NCI-H2171 treated with DMSO at 0.1 percent for 48 hours (cell line): ENCODE data around the gene TBC1D10B.
"Not testable (repeated sequence)": the region's sequence is repeated elsewhere in the genome, so short reads cannot be mapped to it uniquely, and the experiment has no call there.

ENCODE experiments used
- DNase-seq: peaks from one replicate; lab custom pipeline; 2025; lab: John Stamatoyannopoulos, UW

TBC1D10B gene

DNA sequence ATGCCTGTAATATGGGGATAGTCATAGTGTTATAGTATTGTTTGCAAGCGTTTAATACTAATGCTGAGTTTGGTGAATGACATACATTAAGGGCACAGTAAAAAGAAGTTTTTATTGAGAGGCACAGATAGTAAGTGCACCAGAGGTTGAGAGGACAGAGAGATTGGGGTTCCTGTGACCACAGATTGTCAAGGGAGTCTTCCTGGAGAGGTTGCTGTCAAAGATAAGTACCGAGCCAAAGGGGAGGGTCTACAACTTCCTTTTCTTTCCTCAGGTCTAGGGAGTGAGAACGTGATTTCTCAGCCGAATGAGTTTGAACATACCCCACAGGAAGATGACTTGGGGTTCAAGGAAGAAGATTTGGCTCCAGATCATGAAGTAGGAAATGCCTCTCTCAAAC lies 26.8 kb upstream of the TBC1D10B start:
- no peak for DNase-seq

DNA sequence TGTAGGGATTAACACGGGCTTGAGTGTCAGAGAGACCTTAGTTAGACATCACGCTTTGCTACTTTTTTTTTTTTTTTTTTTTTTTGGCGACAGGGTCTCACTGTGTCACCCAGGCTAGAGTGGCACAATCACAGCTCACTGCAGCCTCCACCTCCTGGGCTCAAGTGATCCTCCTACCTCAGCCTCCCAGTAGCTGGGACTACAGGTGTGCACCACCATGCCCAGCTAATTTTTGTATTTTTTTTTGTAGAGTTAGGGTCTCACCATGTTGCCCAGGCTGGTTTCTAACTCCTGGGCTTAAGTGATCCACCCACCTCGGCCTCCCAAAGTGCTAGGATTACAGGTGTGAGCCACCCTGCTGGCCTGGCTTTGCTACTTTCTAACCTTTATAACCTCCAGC lies 26.3 kb upstream of the TBC1D10B start:
- DNase-seq: not testable (repeated sequence)

DNA sequence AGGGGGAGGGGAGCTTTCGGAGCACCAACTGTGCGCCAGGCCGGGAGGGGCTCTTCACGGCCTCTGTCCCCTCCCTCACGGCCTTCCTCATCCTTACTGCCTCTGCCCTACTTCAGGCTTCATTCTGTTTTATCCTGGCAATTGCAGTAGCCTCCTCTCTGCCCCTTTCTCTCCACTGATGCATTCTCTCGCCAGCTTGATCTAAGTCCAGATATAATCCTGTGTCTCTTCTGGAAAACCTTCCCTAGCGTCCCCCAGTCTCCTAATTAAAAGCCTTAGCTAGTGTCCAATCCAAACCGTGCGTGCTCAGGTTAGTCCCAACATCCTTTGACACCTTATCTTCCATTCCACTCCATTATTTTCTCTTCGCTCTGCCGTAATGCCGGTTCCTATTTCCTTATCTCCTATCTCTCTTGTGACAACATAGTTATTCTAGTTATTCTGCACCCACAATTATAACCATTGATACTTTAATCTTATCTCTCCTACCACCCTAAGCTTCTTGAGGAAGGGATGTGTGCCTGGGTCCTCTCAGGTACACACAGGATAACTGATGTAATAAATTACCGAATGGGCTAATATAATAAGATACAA lies 25.8 kb upstream of the TBC1D10B start:
- DNase-seq: no peak

DNA sequence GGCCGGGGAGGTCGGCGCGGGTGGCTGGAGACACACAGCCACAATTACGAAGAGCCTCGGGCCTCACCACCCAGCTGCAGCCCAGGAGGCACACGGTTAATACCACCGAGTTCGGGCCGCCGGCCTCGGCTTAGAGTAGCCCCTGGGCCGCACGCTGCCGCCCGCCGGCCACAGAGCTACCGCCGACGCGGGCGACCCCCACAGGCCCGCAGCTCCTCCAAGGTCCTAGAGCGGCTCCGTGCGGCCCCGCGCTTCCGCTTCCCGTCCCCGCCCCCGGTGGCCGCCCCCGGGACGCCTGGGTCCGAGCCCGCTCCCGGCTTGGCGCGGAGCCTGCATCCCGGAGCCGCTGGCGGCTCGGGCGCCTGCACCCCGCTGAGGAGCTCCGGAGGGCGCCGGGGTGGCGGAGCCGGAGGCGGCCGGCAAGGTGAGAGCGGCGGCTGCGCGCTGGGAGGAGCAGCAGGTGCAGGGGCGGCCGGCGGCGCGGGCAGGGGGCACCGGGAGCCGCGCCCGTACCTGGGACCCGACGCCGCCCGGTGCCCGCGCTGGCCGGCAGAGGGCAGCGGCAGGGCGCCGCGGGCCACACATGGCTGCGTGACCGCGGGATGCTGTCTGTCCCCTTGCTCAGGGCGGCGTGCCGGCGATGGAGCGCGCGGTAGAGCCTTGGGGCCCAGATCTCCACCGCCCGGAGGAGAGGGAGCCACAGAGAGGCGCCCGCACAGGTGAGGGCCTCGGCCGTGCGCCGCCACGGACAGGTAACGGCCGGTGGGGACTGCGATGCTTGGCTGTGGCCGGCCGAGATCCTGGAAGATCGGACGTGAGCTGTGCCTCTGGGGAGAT lies 25.1 kb upstream of the TBC1D10B start, which contains the start of gene ZNF48:
ZNF48 (plus strand) TSS at position 266 of the 837 bp plus-strand sequence; CDS start at position 641, 375 bp downstream.
- peak; percentile 83 for DNase-seq

GRCh38 chr16:30394592-30395154 lies 24.4 kb upstream of the TBC1D10B start:
- no peak for DNase-seq

GRCh38 chr16:30383521-30383920 lies 13.2 kb upstream of the TBC1D10B start:
- no peak for DNase-seq

DNA sequence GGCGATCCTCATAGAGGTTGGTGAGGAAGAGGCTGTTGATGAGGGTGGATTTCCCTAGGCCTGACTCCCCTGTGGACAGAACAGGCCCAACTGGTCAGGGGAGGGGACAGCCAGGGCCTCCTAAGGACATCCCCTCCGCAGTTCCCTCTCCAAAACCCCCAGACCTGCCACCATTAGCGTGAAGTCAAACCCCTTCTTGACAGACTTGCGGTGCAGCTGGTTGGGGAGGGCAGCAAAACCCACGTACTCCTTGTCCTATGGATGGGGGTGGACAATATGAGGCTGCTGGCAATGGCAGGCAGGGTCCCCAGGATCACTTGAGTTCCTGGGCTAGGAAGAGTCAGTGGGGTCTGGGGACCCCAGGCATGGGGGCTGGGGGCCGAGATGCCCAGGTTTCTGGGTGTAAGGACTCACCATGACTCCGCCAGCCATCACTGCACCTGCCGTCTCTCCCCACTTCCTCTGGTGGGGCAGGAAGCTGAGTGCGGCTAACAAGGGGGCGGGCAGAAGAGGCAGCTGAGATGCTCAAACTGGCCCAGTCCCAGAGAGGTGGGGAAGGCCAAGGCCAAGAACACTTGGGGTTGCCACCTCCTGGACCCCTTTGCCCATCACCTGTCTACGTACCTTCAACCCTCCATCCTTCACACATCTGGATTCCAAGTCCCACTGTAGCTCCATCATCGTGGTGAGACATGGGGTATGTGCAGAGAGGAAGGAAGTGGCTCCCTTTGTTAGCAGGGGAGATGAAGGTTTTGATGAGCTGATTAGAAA lies 12.0 kb upstream of the TBC1D10B start, which contains the start of gene SEPTIN1:
SEPTIN1 (minus strand) TSS at position 451 of the 771 bp plus-strand sequence; CDS start at position 432, 19 bp downstream.
- no peak for DNase-seq

DNA sequence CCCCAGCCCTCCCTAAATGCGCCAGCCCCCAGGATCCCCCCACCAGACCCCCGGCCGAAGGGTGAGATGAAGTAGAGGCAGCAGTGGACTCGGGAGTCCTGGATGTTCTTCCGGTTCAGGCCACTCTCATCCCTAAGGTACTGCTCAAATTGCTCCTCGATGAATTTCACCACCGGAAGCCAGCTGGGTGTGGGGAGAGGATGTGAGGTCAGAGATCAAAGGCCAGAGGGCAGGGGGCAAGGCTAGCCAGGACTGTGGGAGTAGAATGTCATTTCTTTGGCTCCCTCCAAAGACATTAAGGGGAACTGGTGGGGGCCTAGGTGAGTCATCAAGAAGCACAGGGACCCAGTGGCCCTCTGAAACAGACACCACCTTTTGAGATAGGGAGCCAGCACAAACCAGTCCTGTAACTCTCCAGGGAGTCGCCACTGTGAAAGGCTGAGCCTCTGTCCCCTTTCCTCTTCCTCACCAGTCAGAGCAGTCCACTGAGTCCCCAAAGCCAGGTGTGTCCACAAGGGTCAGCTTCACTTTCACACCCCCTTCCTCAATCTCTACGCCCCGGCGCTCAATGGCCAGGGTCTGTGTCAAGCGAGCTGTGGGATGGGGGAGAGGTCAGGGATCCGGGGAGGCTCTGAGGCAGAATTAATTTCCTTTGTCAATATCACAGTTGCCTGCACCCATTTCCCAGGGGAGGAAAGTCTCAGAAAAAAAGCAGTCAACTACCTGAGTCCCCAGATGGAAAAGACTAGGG lies 11.2 kb upstream of the TBC1D10B start:
- peak; percentile 32 for DNase-seq

GRCh38 chr16:30380803-30381208 lies 10.5 kb upstream of the TBC1D10B start:
- no peak for DNase-seq

DNA sequence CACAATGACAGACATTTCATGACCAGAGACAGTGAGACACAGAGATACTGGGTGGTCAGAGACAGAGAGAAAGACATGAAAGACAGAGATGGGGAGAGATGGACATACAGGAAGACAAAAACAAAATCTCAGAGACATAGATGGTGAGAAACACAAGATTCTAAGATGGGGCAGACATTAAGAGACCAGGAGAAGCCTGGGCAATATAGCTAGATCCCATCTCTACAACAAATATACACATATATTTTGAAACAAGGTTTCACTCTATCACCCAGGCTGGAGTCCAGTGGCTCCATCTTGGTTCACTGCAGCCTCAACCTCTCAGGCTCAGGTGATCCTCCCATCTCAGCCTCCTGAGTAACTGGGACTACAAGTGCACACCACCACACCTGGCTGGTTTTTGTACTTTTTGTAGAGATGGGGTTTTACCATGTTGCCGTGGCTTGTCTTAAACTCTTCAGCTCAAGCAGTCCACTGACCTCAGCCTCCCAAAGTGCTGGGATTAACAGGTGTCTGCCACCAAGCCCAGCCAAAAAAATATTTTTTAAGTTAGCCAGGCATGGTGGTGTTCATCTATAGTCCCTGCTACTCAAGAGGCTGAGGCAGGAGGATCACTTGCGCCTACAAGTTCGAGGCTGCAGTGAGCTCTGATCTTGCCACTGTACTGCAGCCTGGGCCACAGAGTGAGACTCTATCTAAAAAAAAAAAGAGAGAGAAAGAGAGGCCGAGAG lies 9.9 kb upstream of the TBC1D10B start:
- DNase-seq: no peak

DNA sequence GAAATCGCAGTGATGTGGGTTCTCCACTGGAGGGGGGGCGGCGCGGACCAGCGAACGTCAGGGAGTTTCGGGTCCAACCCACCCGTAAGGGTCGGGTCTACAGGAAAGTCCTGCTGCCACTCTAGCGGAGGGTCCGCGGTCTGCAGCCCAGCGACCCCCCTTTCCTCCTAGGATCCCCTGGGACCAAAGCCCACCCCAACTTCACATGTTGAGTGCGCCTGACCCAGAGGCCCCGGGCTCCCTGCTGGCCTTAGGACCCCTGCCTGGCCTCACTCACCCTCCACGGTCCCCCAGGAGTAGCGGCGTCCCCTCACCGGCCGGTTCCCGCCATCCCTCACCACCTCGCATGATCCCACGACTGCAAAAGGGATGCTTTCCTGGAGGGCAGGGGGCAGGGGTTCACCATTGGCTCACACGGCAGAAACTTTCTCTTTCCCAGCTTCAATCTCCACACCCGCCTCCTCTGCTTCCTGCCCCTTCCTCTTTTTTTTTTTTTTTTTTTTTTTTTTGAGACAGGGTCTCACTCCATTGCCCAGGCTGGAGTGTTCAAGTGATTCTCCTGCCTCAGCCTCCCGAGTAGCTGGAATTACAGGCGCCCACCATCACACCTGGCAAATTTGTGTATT lies 9.0 kb upstream of the TBC1D10B start:
- no peak for DNase-seq

- peak; percentile 95 for DNase-seq
Measured at GRCh38 chr16:30378236-30379157, 8.2 kb upstream of the TBC1D10B start.

GRCh38 chr16:30377812-30378235 lies 7.5 kb upstream of the TBC1D10B start:
- peak; percentile 87 for DNase-seq

DNA sequence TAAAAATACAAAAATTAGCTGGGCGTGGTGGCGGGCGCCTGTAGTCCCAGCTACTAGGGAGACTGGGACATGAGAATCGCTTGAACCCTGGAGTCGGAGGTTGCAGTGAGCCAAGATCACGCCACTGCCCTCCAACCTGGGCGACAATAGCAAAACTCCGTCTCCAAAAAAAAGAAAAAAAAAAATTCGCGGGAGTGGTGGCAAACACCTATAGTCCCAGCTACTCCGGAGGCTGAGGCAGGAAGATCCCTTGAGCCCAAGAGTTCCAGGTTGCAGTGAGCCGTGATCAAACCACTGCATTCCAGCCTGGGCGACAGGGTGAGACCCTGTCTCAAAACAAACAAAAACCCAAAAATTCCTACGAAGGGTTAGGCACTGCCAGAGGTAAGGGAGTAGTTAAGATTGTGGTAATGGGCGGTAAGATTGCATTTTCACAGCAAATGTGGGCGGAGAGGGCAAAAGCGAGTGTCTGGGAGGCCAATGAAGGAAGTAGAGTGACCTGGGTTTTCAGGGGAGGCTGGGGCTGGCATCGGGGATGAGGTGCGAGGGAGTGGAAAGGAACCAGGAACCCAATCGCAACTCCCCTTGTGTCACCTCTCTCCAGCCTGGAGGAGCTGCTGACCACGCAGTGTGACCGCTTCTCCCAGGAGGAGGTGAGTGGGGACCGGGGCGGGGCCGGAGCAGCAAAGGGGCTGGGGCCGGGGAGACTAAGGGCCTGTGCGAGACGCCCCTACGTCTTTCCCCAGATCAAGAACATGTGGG lies 6.9 kb upstream of the TBC1D10B start:
- DNase-seq: no peak

- DNase-seq: no peak
Measured at GRCh38 chr16:30376461-30376902, 6.2 kb upstream of the TBC1D10B start.

- DNase-seq: no peak
Measured at GRCh38 chr16:30375864-30376263, 5.6 kb upstream of the TBC1D10B start.

- DNase-seq: no peak
Measured at GRCh38 chr16:30374538-30374937, 4.2 kb upstream of the TBC1D10B start, which contains the start of gene MYL11. Gene MYL11 (plus strand): TSS chr16:30374802. CDS start chr16:30374858, 56 bp downstream.

GRCh38 chr16:30372725-30373124 lies 2.4 kb upstream of the TBC1D10B start:
- no peak for DNase-seq
